GM12878 (cell line): ENCODE data around the gene NR1H4. TPM values are rescaled to one million over a fixed set of nuclear protein-coding genes. Genes with fewer than 3 reads are reported as not detected.

Source experiments
- ATAC-seq: fragments of 200-7000 bp; cut with Tn5 transposase; 3 replicates; pipeline ENCODE4 v1.9.1; 2020; ENCODE audit warnings: mild to moderate bottlenecking, moderate library complexity
- BruUV-seq: library from RNA; stranded (reverse); fragments of 400-500 nt; replicated peaks from 2 replicates; lab custom pipeline; 2021; lab: Mats Ljungman, UMichigan
- CTCF ChIA-PET: fragments of 300-600 bp; sonication (Branson Sonifier 250); formaldehyde crosslinking; extraction: SDS; loops from one replicate; lab custom pipeline; 2021; ENCODE audit warnings: inconsistent platforms; lab: Yijun Ruan, JAX
- POLR2A ChIA-PET: fragments of 350-600 bp; formaldehyde crosslinking; extraction: SDS; loops from one replicate; lab custom pipeline; 2021; ENCODE audit warnings: inconsistent platforms; lab: Charles Lee
- RAD21 ChIA-PET: fragments of 300-600 bp; sonication (Branson Sonifier 250); formaldehyde crosslinking; loops from one replicate; lab custom pipeline; 2023; ENCODE audit warnings: antibody characterized with exemption; ENCODE audit not compliant: unreplicated experiment; lab: Charles Lee
- SMC1A ChIA-PET: fragments of 300-600 bp; sonication (Branson Sonifier 250); formaldehyde crosslinking; loops from one replicate; lab custom pipeline; 2023; ENCODE audit not compliant: unreplicated experiment, uncharacterized antibody; lab: Charles Lee
- DNase-seq: peaks from one replicate; pipeline ENCODE4 v3.0.0-alpha.2; 2011; ENCODE audit warnings: low read depth, low spot score
- FAIRE-seq: peaks from 3 replicates; lab custom pipeline; 2011; peaks lifted over from hg19 to GRCh38; lab: Jason Lieb, UNC
- H2AFZ ChIP-seq: 2 replicates; pipeline ENCODE4 v1.6.0; 2011; ENCODE audit warnings: low read depth, low read length, control low read depth; ENCODE audit not compliant: control insufficient read depth
- H3K27ac ChIP-seq: 2 replicates; pipeline ENCODE4 v1.5.1; 2011; ENCODE audit warnings: control low read depth; ENCODE audit not compliant: control insufficient read depth, insufficient read depth
- H3K27me3 ChIP-seq, 2 experiments: replicated peaks in 1 of 2; 2 replicates each; pipeline versions ENCODE4 v1.6.0 to v1.6.1; 2011; ENCODE audit warnings: low read length in 1 of 2; ENCODE audit not compliant: control insufficient read depth in 2 of 2, insufficient read depth in 2 of 2
- H3K36me3 ChIP-seq, 2 experiments: 2 replicates each; pipeline ENCODE4 v1.5.1; 2011; ENCODE audit warnings: low read length in 1 of 2; ENCODE audit not compliant: control insufficient read depth in 2 of 2, insufficient read depth in 2 of 2
- H3K4me1 ChIP-seq: 2 replicates; pipeline ENCODE4 v1.6.1; 2011; ENCODE audit warnings: mild to moderate bottlenecking, low read length, moderate library complexity, mixed read lengths; ENCODE audit not compliant: control insufficient read depth, insufficient read depth
- H3K4me2 ChIP-seq: 2 replicates; pipeline ENCODE4 v1.6.0; 2011; ENCODE audit warnings: control low read depth; ENCODE audit not compliant: control insufficient read depth, insufficient read depth
- H3K4me3 ChIP-seq: fragments of 200-600 bp; sonication (generic); 2 replicates; pipeline ENCODE4 v1.5.1; 2016
- H3K79me2 ChIP-seq: 2 replicates; pipeline ENCODE4 v1.6.0; 2011; ENCODE audit warnings: low read length; ENCODE audit not compliant: control insufficient read depth, insufficient read depth
- H3K9ac ChIP-seq: 2 replicates; pipeline ENCODE4 v1.8.0; 2011; ENCODE audit warnings: low read length, control low read depth, mixed read lengths; ENCODE audit not compliant: control insufficient read depth, insufficient read depth
- H3K9me3 ChIP-seq: replicated peaks from 3 replicates; pipeline ENCODE4 v1.5.1; 2011; ENCODE audit warnings: mild to moderate bottlenecking, low read length; ENCODE audit not compliant: control insufficient read depth, insufficient read depth
- H4K20me1 ChIP-seq: 2 replicates; pipeline ENCODE4 v1.6.0; 2011; ENCODE audit not compliant: control insufficient read depth, insufficient read depth
- E4F1 ChIP-seq: fragments of 450-650 bp; IDR thresholded peaks from 2 replicates; pipeline ENCODE4 v1.6.1; 2018; ENCODE audit warnings: borderline replicate concordance, mild to moderate bottlenecking; ENCODE audit not compliant: partially characterized antibody
- EED ChIP-seq: sonication (generic); IDR thresholded peaks from 2 replicates; pipeline ENCODE4 v1.6.1; 2016; ENCODE audit warnings: antibody characterized with exemption, low read depth
- EP300 ChIP-seq, 2 experiments: fragments of 150-350 bp in 1 of 2; IDR thresholded peaks; 2 replicates each; pipeline ENCODE4 v1.6.1; 2011 to 2012; ENCODE audit warnings: low read depth in 2 of 2, low read length in 2 of 2, borderline replicate concordance in 1 of 2, improper control_type of control experiment in 1 of 2, inconsistent platforms in 1 of 2; ENCODE audit not compliant: control insufficient read depth in 1 of 2
- GABPA ChIP-seq: IDR thresholded peaks from 2 replicates; pipeline ENCODE4 v1.6.1; 2014; ENCODE audit warnings: antibody characterized with exemption, low read depth, mild to moderate bottlenecking, inconsistent platforms
- HCFC1 ChIP-seq: fragments of 150-350 bp; IDR thresholded peaks from 2 replicates; pipeline ENCODE4 v1.6.1; 2014; ENCODE audit warnings: low read length
- IRF4 ChIP-seq: IDR thresholded peaks from 2 replicates; pipeline ENCODE4 v1.6.1; 2011; ENCODE audit warnings: low read depth, low read length
- KAT2A ChIP-seq: conservative IDR thresholded peaks from 2 replicates; pipeline ENCODE4 v1.6.1; 2011; ENCODE audit warnings: low read depth, low read length; ENCODE audit not compliant: control insufficient read depth
- LARP7 ChIP-seq: fragments of 450-650 bp; IDR thresholded peaks from 2 replicates; pipeline ENCODE4 v1.6.1; 2017; ENCODE audit warnings: mild to moderate bottlenecking
- MEF2B ChIP-seq: fragments of 450-650 bp; IDR thresholded peaks from 2 replicates; pipeline ENCODE4 v1.6.1; 2018; ENCODE audit warnings: mild to moderate bottlenecking, moderate library complexity; ENCODE audit not compliant: partially characterized antibody, poor library complexity, severe bottlenecking
- MLLT1 ChIP-seq: fragments of 450-650 bp; IDR thresholded peaks from 2 replicates; pipeline ENCODE4 v1.6.1; 2016; ENCODE audit warnings: mild to moderate bottlenecking
- MXI1 ChIP-seq: fragments of 150-350 bp; IDR thresholded peaks from 2 replicates; pipeline ENCODE4 v1.6.1; 2011; ENCODE audit warnings: low read depth, mild to moderate bottlenecking, inconsistent platforms, low read length, improper control_type of control experiment
- NBN ChIP-seq: fragments of 450-650 bp; IDR thresholded peaks from 2 replicates; pipeline ENCODE4 v1.6.1; 2016
- NR2F1 ChIP-seq: fragments of 450-650 bp; conservative IDR thresholded peaks from 2 replicates; pipeline ENCODE4 v1.6.1; 2017; ENCODE audit warnings: mild to moderate bottlenecking
- PAX5 ChIP-seq: IDR thresholded peaks from 2 replicates; pipeline ENCODE4 v1.6.1; 2011; ENCODE audit warnings: low read depth, low read length, borderline replicate concordance
- SMARCA5 ChIP-seq: fragments of 450-650 bp; IDR thresholded peaks from 2 replicates; pipeline ENCODE4 v1.6.1; 2017; ENCODE audit warnings: mild to moderate bottlenecking
- WRNIP1 ChIP-seq: IDR thresholded peaks from 2 replicates; pipeline ENCODE4 v1.6.1; 2011; ENCODE audit warnings: low read depth, low read length, improper control_type of control experiment, borderline replicate concordance
- ZNF217 ChIP-seq: fragments of 450-650 bp; IDR thresholded peaks from 2 replicates; pipeline ENCODE4 v1.6.1; 2017; ENCODE audit warnings: antibody characterized with exemption, mild to moderate bottlenecking
- WGBS: methylation state at CpG from one replicate; pipeline ENCODE4 v1.1.6; 2016; ENCODE audit warnings: low lambda C conversion rate; ENCODE audit not compliant: insufficient replicate concordance, insufficient coverage; ENCODE audit errors: missing lambda C conversion rate; 5-methylcytosine and 5-hydroxymethylcytosine counted together
- in situ Hi-C: fragments of 300-500 bp; cut with MboI; formaldehyde crosslinking; loops from 9 replicates; pipeline ENCODE4 v1.14.3; 2018; ENCODE audit warnings: mixed read lengths
- intact Hi-C: fragments of 100-400 bp; cut with micrococcal nuclease; formaldehyde crosslinking; loops from one replicate; pipeline ENCODE4 v1.14.2; 2022; ENCODE audit not compliant: unreplicated experiment
- polyA plus RNA-seq, 11 experiments: library from polyadenylated mRNA; depleted of rRNA in 4 of 11; unstranded in 6 of 11; stranded (reverse) in 5 of 11; fragments of >200 nt; fragmentation: Nextera tagmentation in 4 of 11; fragmentation: Illumina TruSeq in 1 of 11; extraction: Ambion mirVana in 4 of 11; extraction: Trizol in 1 of 11; gene quantifications; 1 replicate in 1 of 11; 2 replicates in 10 of 11; pipeline versions ENCODE4 v1.2.1 to v1.2.3, GENCODE V29; 2011 to 2016; ENCODE audit warnings: inconsistent platforms in 2 of 11, missing spikeins in 2 of 11, low read depth in 1 of 11
- total RNA-seq, 4 experiments: library from RNA; depleted of rRNA in 3 of 4; stranded (reverse); fragments of >200 nt in 3 of 4; fragmentation: Illumina TruSeq in 1 of 4; extraction: Trizol in 1 of 4; gene quantifications; 2 replicates each; pipeline versions ENCODE4 v1.2.1 to v1.2.3, GENCODE V29; 2013 to 2021

Gene NR1H4
- total and polyA plus RNA-seq, 10 of the 15 experiments (the other 5 are each of a cell fraction or from before 2014, with no cell fraction given) = 0.04 TPM; not detected in 9

GRCh38 chr12:100512692-100513091 is 39.0 kb downstream of the NR1H4 start:
- 32% methylated on average over 3 of the region's 3 CpGs for WGBS
- RAD21 ChIA-PET = no interaction called here
- H3K9me3 ChIP-seq = no peaks in the 10 kb centered on the region
- H2AFZ ChIP-seq = no peak overlapping the region
- no peak overlapping the region for H3K9ac ChIP-seq
- DNase-seq (no peak), FAIRE-seq (no peak), ATAC-seq (no peak)
- CTCF ChIA-PET = no interaction called here
- intact Hi-C loops = no loop called here
- no peak overlapping the region for H3K4me3 ChIP-seq
- H3K79me2 ChIP-seq = no peaks in the 10 kb centered on the region
- SMC1A ChIA-PET = no interaction called here
- no peaks in the 10 kb centered on the region for H3K27me3 ChIP-seq
- no peak overlapping the region for H3K4me2 ChIP-seq
- no peaks in the 10 kb centered on the region for H3K36me3 ChIP-seq
- H3K4me1 ChIP-seq = no peaks in the 10 kb centered on the region
- POLR2A ChIA-PET = no interaction called here
- H3K27ac ChIP-seq = no peak overlapping the region
- H4K20me1 ChIP-seq = no peaks in the 10 kb centered on the region
- BruUV-seq = no TSS peak
- no peak for TF ChIP-seq LARP7
- TF ChIP-seq EP300 (IDR thresholded peaks at IDR 0.05; ENCODE audit: borderline replicate concordance in 1 of 2, control insufficient read depth in 1 of 2, low read depth in 2 of 2, low read length in 2 of 2) = no peak
- TF ChIP-seq MEF2B = no peak
- no peak for TF ChIP-seq IRF4
- no peak for TF ChIP-seq KAT2A
- no peak for TF ChIP-seq GABPA
- no peak for TF ChIP-seq PAX5
- TF ChIP-seq WRNIP1 = no peak
- TF ChIP-seq MXI1 = no peak
- TF ChIP-seq HCFC1 = no peak
- no peak for TF ChIP-seq ZNF217
- TF ChIP-seq E4F1 = no peak
- no peak for TF ChIP-seq MLLT1
- TF ChIP-seq NBN = no peak
- no peak for TF ChIP-seq NR2F1
- no peak for TF ChIP-seq SMARCA5
- TF ChIP-seq EED = no peak
- in situ Hi-C loops = no loop called here
